A673 (cell line): ENCODE measurements around the gene SPATA6L. TPM values are rescaled to one million over a fixed set of nuclear protein-coding genes. Genes with fewer than 3 reads are reported as not detected.

ENCODE experiments used
- BruUV-seq: library from RNA; stranded (reverse); fragments of 400-500 nt; replicated peaks from 2 replicates; lab custom pipeline; 2021; lab: Mats Ljungman, UMichigan
- CTCF ChIA-PET: fragments of 300-600 bp; sonication (Branson Sonifier 250); formaldehyde crosslinking; loops from one replicate; lab custom pipeline; 2022; ENCODE audit warnings: antibody characterized with exemption; lab: Charles Lee
- POLR2A ChIA-PET: fragments of 300-600 bp; sonication (Branson Sonifier 250); formaldehyde crosslinking; loops from one replicate; lab custom pipeline; 2022; ENCODE audit warnings: antibody characterized with exemption; ENCODE audit not compliant: low non-redundant PET; lab: Charles Lee
- DNase-seq: peaks from one replicate; pipeline ENCODE4 v3.0.0-alpha.2; 2015; ENCODE audit warnings: low spot score
- H3K27ac ChIP-seq: fragments of 200-600 bp; sonication (generic); 2 replicates; pipeline ENCODE4 v1.5.1; 2016; ENCODE audit warnings: mixed run types, low read depth, mild to moderate bottlenecking, mixed read lengths, antibody characterized with exemption, low read length; ENCODE audit not compliant: poor library complexity, severe bottlenecking
- H3K27me3 ChIP-seq: fragments of 200-600 bp; sonication (generic); replicated peaks from 2 replicates; pipeline ENCODE4 v1.6.1; 2017; ENCODE audit warnings: mixed run types, low read depth, mild to moderate bottlenecking, mixed read lengths, antibody characterized with exemption, low read length; ENCODE audit not compliant: insufficient read depth, poor library complexity
- H3K36me3 ChIP-seq: fragments of 200-600 bp; sonication (generic); 2 replicates; pipeline ENCODE4 v1.6.1; 2016; ENCODE audit warnings: mixed run types, mild to moderate bottlenecking, mixed read lengths, antibody characterized with exemption, low read length; ENCODE audit not compliant: insufficient read depth, poor library complexity, severe bottlenecking
- H3K4me1 ChIP-seq: fragments of 200-600 bp; sonication (generic); 2 replicates; pipeline ENCODE4 v1.6.1; 2017; ENCODE audit warnings: mixed run types, mild to moderate bottlenecking, mixed read lengths, antibody characterized with exemption, low read length; ENCODE audit not compliant: insufficient read depth, poor library complexity, severe bottlenecking
- H3K4me3 ChIP-seq: fragments of 200-600 bp; sonication (generic); 2 replicates; pipeline ENCODE4 v1.5.1; 2016; ENCODE audit warnings: low read depth, mixed run types, mild to moderate bottlenecking, mixed read lengths, low read length; ENCODE audit not compliant: poor library complexity, severe bottlenecking
- H3K9me3 ChIP-seq: fragments of 200-600 bp; sonication (generic); 2 replicates; pipeline ENCODE4 v1.6.1; 2016; ENCODE audit warnings: mixed run types, low read depth, mild to moderate bottlenecking, mixed read lengths, antibody characterized with exemption, low read length; ENCODE audit not compliant: poor library complexity, severe bottlenecking
- CTCF ChIP-seq: fragments of 300-800, 200-600 bp; sonication (generic); conservative IDR thresholded peaks from 2 replicates; pipeline ENCODE4 v1.5.1; 2017; ENCODE audit warnings: low read depth, mild to moderate bottlenecking, antibody characterized with exemption, low read length, moderate library complexity, mixed read lengths
- EZH2 ChIP-seq: fragments of 200-600 bp; sonication (generic); IDR thresholded peaks from 2 replicates; pipeline ENCODE4 v1.6.1; 2017; ENCODE audit warnings: borderline replicate concordance, low read depth, mild to moderate bottlenecking, mixed read lengths, antibody characterized with exemption, low read length; ENCODE audit not compliant: poor library complexity, severe bottlenecking
- intact Hi-C: fragments of 100-400 bp; cut with micrococcal nuclease; formaldehyde crosslinking; loops from one replicate; pipeline ENCODE4 v1.10.0; 2022; ENCODE audit not compliant: unreplicated experiment
- total RNA-seq: library from RNA; stranded (reverse); gene quantifications from 2 replicates; pipeline ENCODE4 v1.2.3, GENCODE V29; 2021

The SPATA6L gene
- total RNA-seq, 1 experiment from 2014 or later: 21.2 TPM

- Histone ChIP-seq H3K4me1 (peaks cover 20% of the 10 kb centered on the region), H3K4me3 (peak overlapping the region; percentile 83), H3K27me3 (no peaks in the 10 kb centered on the region), H3K36me3 (peaks cover 10% of the 10 kb centered on the region), H3K9me3 (no peaks in the 10 kb centered on the region), H3K27ac (peak overlapping the region; percentile 98)
- no peak for DNase-seq
- BruUV-seq: no TSS peak
- intact Hi-C loops: no loop called here
- CTCF ChIA-PET: no interaction called here
- TF ChIP-seq EZH2 (no peak), CTCF (no peak)
- POLR2A ChIA-PET: no interaction called here
Observed at GRCh38 chr9:4680173-4680525, 13.9 kb upstream of the SPATA6L start.

GRCh38 chr9:4679268-4680172 is 13.2 kb upstream of the SPATA6L start, which contains the start of gene CDC37L1:
TSS of gene CDC37L1 (plus strand) at chr9:4679569. CDS start at chr9:4679768, 199 bp downstream.
- TF ChIP-seq CTCF (peak; percentile 63), EZH2 (no peak)

GRCh38 chr9:4678679-4679267 is 12.5 kb upstream of the SPATA6L start:
- H3K9me3 ChIP-seq: no peaks in the 10 kb centered on the region
- CTCF ChIA-PET: interaction anchor here (0.7 kb wide), 1 partner anchor 1152 kb away, joined by 5 read pairs; no protein-coding TSS in a partner anchor
- H3K4me3 ChIP-seq: peak overlapping the region; percentile 83
- POLR2A ChIA-PET: interaction anchor here (1.0 kb wide), 2 partner anchors 13 to 22 kb away, joined by 3 to 10 read pairs; no protein-coding TSS in a partner anchor
- intact Hi-C loops: loop anchor here (1.0 kb wide), 1 partner anchor 16 kb away; the partner anchor contains the start of gene PLPP6
- peaks cover 20% of the 10 kb centered on the region for H3K4me1 ChIP-seq
- H3K36me3 ChIP-seq: no peaks in the 10 kb centered on the region
- peak; percentile 62 for DNase-seq
- BruUV-seq: TSS peak; percentile 97
- H3K27me3 ChIP-seq: no peaks in the 10 kb centered on the region
- TF ChIP-seq CTCF (no peak), EZH2 (no peak)
- H3K27ac ChIP-seq: peak overlapping the region; percentile 98

More at GRCh38 chr9:4679268-4680172, 13.2 kb upstream of the SPATA6L start, which contains the start of gene CDC37L1:
- DNase-seq: peak; percentile 98
- intact Hi-C loops: loop anchor here (1.0 kb wide), 1 partner anchor 17 kb away; the partner anchor contains the start of gene PLPP6
- Histone ChIP-seq H3K9me3 (no peaks in the 10 kb centered on the region), H3K4me3 (peak within 1 kb of the TSS; percentile 83), H3K4me1 (peaks cover 20% of the 10 kb centered on the region), H3K27me3 (no peaks in the 10 kb centered on the region), H3K36me3 (peaks cover 3% of the 10 kb centered on the region), H3K27ac (peak within 1 kb of the TSS; percentile 98)
- POLR2A ChIA-PET: interaction anchor here (1.0 kb wide), 2 partner anchors 14 to 23 kb away, joined by 3 to 10 read pairs; no protein-coding TSS in a partner anchor
- CTCF ChIA-PET: interaction anchor here (0.7 kb wide), 1 partner anchor 1151 kb away, joined by 5 read pairs; no protein-coding TSS in a partner anchor
- BruUV-seq: no TSS peak
